ENCODE data around the gene DENND2D.

Gene DENND2D

DNA sequence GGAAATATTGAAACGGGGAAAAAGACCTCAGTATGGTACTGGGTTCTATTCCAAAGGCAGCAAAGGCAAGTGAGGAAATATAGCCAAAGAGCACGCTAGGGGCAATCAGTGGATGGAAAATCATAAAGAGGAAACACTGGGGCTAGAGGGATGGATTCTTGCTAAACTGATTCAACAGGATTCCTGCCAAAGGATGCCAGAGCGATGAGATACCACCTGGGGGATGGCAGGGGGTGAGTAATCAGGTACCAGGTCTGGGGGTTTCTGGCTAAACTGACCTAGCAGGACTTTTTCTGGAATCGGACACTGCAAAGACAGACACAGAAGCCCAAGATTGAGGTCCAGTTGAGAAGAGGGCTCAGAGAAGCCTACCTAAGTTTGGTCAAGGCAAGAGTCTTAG is 33.8 kb upstream of the DENND2D start:
- Histone ChIP-seq H3K4me3 (ENCODE audit: low read depth, low read length) (no peak overlapping the region), H3K36me3 (ENCODE audit: control insufficient read depth in 2 of 2, insufficient read depth in 1 of 2, low read length in 2 of 2) (no peaks in the 10 kb centered on the region), H3K27ac (ENCODE audit: extremely low read depth, low read depth, low read length) (no peak overlapping the region), H3K9me3 (ENCODE audit: control insufficient read depth, insufficient read depth, low read depth, low read length) (no peaks in the 10 kb centered on the region), H3K4me1 (ENCODE audit: control insufficient read depth, insufficient read depth, low read length) (no peaks in the 10 kb centered on the region)
- CTCF ChIA-PET = no interaction called here
- POLR2A ChIA-PET = no interaction called here
- TF ChIP-seq ZNF510 (tag by site-specific recombination; IDR thresholded peaks at IDR 0.05; ENCODE audit: insufficient replicate concordance) (no peak), WT1 (tag by site-specific recombination; IDR thresholded peaks at IDR 0.05) (no peak), FEZF1 (tag by site-specific recombination; IDR thresholded peaks at IDR 0.05) (no peak), ZNF133 (tag by site-specific recombination; IDR thresholded peaks at IDR 0.05) (no peak), SCRT1 (tag by site-specific recombination; IDR thresholded peaks at IDR 0.05; ENCODE audit: borderline replicate concordance) (no peak), ZNF529 (tag by site-specific recombination; IDR thresholded peaks at IDR 0.05; ENCODE audit: insufficient replicate concordance) (no peak), GLIS2 (tag by site-specific recombination; IDR thresholded peaks at IDR 0.05) (no peak), ZBTB17 (tag by site-specific recombination; IDR thresholded peaks at IDR 0.05) (no peak), ZNF221 (tag by site-specific recombination; IDR thresholded peaks at IDR 0.05; ENCODE audit: borderline replicate concordance) (no peak)
- TF ChIP-seq, protein P1, sequence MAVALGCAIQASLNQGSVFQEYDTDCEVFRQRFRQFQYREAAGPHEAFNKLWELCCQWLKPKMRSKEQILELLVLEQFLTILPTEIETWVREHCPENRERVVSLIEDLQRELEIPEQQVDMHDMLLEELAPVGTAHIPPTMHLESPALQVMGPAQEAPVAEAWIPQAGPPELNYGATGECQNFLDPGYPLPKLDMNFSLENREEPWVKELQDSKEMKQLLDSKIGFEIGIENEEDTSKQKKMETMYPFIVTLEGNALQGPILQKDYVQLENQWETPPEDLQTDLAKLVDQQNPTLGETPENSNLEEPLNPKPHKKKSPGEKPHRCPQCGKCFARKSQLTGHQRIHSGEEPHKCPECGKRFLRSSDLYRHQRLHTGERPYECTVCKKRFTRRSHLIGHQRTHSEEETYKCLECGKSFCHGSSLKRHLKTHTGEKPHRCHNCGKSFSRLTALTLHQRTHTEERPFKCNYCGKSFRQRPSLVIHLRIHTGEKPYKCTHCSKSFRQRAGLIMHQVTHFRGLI (tag by site-specific recombination; IDR thresholded peaks at IDR 0.05) = no peak
- TF ChIP-seq, protein P2, sequence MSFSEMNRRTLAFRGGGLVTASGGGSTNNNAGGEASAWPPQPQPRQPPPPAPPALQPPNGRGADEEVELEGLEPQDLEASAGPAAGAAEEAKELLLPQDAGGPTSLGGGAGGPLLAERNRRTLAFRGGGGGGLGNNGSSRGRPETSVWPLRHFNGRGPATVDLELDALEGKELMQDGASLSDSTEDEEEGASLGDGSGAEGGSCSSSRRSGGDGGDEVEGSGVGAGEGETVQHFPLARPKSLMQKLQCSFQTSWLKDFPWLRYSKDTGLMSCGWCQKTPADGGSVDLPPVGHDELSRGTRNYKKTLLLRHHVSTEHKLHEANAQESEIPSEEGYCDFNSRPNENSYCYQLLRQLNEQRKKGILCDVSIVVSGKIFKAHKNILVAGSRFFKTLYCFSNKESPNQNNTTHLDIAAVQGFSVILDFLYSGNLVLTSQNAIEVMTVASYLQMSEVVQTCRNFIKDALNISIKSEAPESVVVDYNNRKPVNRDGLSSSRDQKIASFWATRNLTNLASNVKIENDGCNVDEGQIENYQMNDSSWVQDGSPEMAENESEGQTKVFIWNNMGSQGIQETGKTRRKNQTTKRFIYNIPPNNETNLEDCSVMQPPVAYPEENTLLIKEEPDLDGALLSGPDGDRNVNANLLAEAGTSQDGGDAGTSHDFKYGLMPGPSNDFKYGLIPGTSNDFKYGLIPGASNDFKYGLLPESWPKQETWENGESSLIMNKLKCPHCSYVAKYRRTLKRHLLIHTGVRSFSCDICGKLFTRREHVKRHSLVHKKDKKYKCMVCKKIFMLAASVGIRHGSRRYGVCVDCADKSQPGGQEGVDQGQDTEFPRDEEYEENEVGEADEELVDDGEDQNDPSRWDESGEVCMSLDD (tag by site-specific recombination; IDR thresholded peaks at IDR 0.05) = no peak
- TF ChIP-seq, protein P3, sequence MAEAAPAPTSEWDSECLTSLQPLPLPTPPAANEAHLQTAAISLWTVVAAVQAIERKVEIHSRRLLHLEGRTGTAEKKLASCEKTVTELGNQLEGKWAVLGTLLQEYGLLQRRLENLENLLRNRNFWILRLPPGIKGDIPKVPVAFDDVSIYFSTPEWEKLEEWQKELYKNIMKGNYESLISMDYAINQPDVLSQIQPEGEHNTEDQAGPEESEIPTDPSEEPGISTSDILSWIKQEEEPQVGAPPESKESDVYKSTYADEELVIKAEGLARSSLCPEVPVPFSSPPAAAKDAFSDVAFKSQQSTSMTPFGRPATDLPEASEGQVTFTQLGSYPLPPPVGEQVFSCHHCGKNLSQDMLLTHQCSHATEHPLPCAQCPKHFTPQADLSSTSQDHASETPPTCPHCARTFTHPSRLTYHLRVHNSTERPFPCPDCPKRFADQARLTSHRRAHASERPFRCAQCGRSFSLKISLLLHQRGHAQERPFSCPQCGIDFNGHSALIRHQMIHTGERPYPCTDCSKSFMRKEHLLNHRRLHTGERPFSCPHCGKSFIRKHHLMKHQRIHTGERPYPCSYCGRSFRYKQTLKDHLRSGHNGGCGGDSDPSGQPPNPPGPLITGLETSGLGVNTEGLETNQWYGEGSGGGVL (tag by site-specific recombination; IDR thresholded peaks at IDR 0.05) = no peak
- TF ChIP-seq, protein P4, sequence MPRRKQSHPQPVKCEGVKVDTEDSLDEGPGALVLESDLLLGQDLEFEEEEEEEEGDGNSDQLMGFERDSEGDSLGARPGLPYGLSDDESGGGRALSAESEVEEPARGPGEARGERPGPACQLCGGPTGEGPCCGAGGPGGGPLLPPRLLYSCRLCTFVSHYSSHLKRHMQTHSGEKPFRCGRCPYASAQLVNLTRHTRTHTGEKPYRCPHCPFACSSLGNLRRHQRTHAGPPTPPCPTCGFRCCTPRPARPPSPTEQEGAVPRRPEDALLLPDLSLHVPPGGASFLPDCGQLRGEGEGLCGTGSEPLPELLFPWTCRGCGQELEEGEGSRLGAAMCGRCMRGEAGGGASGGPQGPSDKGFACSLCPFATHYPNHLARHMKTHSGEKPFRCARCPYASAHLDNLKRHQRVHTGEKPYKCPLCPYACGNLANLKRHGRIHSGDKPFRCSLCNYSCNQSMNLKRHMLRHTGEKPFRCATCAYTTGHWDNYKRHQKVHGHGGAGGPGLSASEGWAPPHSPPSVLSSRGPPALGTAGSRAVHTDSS (tag by site-specific recombination; IDR thresholded peaks at IDR 0.05) = no peak
- TF ChIP-seq, protein P5, sequence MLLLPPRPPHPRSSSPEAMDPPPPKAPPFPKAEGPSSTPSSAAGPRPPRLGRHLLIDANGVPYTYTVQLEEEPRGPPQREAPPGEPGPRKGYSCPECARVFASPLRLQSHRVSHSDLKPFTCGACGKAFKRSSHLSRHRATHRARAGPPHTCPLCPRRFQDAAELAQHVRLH (tag by site-specific recombination; IDR thresholded peaks at IDR 0.05) = no peak
- TF ChIP-seq, protein P6, sequence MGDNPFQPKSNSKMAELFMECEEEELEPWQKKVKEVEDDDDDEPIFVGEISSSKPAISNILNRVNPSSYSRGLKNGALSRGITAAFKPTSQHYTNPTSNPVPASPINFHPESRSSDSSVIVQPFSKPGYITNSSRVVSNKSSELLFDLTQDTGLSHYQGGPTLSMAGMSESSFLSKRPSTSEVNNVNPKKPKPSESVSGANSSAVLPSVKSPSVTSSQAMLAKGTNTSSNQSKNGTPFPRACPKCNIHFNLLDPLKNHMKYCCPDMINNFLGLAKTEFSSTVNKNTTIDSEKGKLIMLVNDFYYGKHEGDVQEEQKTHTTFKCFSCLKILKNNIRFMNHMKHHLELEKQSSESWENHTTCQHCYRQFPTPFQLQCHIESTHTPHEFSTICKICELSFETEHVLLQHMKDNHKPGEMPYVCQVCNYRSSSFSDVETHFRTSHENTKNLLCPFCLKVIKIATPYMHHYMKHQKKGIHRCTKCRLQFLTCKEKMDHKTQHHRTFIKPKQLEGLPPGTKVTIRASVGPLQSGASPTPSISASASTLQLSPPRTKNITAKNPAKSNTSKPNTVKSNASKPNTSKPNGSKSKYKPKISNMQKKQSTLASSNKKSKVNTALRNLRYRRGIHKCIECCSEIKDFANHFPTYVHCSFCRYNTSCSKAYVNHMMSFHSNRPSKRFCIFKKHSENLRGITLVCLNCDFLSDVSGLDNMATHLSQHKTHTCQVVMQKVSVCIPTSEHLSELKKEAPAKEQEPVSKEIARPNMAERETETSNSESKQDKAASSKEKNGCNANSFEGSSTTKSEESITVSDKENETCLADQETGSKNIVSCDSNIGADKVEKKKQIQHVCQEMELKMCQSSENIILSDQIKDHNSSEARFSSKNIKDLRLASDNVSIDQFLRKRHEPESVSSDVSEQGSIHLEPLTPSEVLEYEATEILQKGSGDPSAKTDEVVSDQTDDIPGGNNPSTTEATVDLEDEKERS (tag by site-specific recombination; IDR thresholded peaks at IDR 0.05) = no peak
- TF ChIP-seq, protein P7, sequence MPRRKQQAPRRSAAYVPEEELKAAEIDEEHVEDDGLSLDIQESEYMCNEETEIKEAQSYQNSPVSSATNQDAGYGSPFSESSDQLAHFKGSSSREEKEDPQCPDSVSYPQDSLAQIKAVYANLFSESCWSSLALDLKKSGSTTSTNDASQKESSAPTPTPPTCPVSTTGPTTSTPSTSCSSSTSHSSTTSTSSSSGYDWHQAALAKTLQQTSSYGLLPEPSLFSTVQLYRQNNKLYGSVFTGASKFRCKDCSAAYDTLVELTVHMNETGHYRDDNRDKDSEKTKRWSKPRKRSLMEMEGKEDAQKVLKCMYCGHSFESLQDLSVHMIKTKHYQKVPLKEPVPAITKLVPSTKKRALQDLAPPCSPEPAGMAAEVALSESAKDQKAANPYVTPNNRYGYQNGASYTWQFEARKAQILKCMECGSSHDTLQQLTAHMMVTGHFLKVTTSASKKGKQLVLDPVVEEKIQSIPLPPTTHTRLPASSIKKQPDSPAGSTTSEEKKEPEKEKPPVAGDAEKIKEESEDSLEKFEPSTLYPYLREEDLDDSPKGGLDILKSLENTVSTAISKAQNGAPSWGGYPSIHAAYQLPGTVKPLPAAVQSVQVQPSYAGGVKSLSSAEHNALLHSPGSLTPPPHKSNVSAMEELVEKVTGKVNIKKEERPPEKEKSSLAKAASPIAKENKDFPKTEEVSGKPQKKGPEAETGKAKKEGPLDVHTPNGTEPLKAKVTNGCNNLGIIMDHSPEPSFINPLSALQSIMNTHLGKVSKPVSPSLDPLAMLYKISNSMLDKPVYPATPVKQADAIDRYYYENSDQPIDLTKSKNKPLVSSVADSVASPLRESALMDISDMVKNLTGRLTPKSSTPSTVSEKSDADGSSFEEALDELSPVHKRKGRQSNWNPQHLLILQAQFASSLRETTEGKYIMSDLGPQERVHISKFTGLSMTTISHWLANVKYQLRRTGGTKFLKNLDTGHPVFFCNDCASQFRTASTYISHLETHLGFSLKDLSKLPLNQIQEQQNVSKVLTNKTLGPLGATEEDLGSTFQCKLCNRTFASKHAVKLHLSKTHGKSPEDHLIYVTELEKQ (tag by site-specific recombination; IDR thresholded peaks at IDR 0.05; ENCODE audit: borderline replicate concordance) = no peak
